Adipocyte (in vitro differentiated cells): ENCODE measurements around the gene CERT1.
"Not testable (repeated sequence)": the region's sequence is repeated elsewhere in the genome, so short reads cannot be mapped to it uniquely, and the experiment has no call there.

Source experiments
- DNase-seq: peaks from one replicate; pipeline ENCODE4 v3.0.0-alpha.2; 2015; ENCODE audit warnings: low read depth
- H3K27me3 ChIP-seq: replicated peaks from 2 replicates; pipeline ENCODE4 v1.7.0; 2013; ENCODE audit warnings: mild to moderate bottlenecking, low read length, moderate library complexity; ENCODE audit not compliant: control insufficient read depth, insufficient read depth
- H3K36me3 ChIP-seq: 2 replicates; pipeline ENCODE4 v1.7.0; 2013; ENCODE audit warnings: low read length, mild to moderate bottlenecking, moderate library complexity; ENCODE audit not compliant: control insufficient read depth, insufficient read depth, severe bottlenecking
- H3K4me1 ChIP-seq: 2 replicates; pipeline ENCODE4 v1.7.0; 2013; ENCODE audit warnings: mild to moderate bottlenecking, low read length, moderate library complexity; ENCODE audit not compliant: control insufficient read depth, insufficient read depth
- H3K4me3 ChIP-seq: 2 replicates; pipeline ENCODE4 v1.7.0; 2013; ENCODE audit warnings: mild to moderate bottlenecking, low read length, moderate library complexity
- H3K9ac ChIP-seq: 2 replicates; pipeline ENCODE4 v1.7.0; 2013; ENCODE audit warnings: mild to moderate bottlenecking, low read length, moderate library complexity
- H3K9me3 ChIP-seq: 2 replicates; pipeline ENCODE4 v1.7.0; 2013; ENCODE audit warnings: mild to moderate bottlenecking, low read length, moderate library complexity; ENCODE audit not compliant: control insufficient read depth

Gene CERT1

DNA sequence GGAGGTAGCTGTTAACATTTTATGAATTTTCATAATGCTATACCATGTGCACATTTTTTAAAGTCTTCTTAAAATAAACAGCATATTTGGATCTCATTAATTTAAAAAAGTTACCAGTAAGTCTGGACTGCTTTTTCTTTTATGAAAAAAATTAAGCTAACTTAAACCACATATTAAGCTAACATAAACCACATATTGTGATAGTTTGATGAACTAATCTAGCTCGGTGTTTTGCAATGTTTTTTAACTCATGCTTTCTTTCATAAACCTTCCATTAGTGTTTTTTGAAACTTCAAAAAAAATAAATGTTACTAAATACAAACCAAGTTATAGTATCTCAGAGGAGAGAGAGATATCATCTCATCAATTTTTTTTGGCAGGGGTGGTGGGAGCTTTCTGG, 26.8 kb upstream of the CERT1 start:
- Histone ChIP-seq H3K27me3 (no peaks in the 10 kb centered on the region), H3K36me3 (peaks cover 20% of the 10 kb centered on the region), H3K4me1 (peaks cover 14% of the 10 kb centered on the region), H3K9me3 (peaks cover 12% of the 10 kb centered on the region), H3K9ac (no peak overlapping the region), H3K4me3 (no peak overlapping the region)
- DNase-seq, result peak; percentile 29

DNA sequence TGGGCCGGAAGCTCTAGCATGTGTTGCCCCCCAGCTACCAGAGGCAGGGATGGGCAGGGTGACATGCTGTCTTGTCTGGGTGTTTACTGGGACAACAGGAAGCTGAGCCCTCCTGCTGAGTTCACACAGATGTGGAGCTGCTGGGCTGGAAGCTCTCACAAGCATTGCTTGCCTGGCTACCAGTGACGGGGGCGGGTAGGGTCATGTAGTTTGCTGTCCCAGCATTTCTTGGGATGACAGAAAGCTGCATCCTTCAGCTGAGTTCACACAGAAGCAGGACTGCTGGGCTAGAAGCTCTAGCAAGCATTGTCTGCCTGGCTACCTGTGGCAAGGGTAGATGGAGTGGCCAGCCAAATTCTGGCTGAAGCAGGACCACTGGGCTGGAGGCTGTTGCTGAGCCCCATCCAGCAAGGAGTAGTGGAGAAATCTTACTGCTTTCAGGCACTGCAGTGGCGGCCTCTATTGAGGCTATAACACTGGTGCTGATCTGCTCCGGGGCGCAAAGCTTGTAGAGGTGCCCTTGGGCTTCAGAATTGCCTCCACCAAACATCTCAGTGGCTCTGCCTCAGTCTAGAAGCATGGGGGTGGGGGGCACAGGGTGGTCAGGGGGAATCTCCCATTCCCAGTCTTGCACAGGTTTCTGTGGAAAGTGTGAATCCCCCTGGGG, 25.4 kb upstream of the CERT1 start:
- H3K9me3 ChIP-seq, result peaks cover 13% of the 10 kb centered on the region
- no peak overlapping the region for H3K4me3 ChIP-seq
- H3K36me3 ChIP-seq, result peaks cover 26% of the 10 kb centered on the region
- no peak overlapping the region for H3K9ac ChIP-seq
- DNase-seq, result no peak
- no peaks in the 10 kb centered on the region for H3K27me3 ChIP-seq
- peaks cover 16% of the 10 kb centered on the region for H3K4me1 ChIP-seq

- no peak overlapping the region for H3K4me3 ChIP-seq
- no peak overlapping the region for H3K9ac ChIP-seq
- peaks cover 13% of the 10 kb centered on the region for H3K9me3 ChIP-seq
- H3K4me1 ChIP-seq, result peaks cover 16% of the 10 kb centered on the region
- peaks cover 26% of the 10 kb centered on the region for H3K36me3 ChIP-seq
- H3K27me3 ChIP-seq, result no peaks in the 10 kb centered on the region
- DNase-seq, result no peak
Observed at GRCh38 chr5:75536147-75536546, 24.7 kb upstream of the CERT1 start.

DNA sequence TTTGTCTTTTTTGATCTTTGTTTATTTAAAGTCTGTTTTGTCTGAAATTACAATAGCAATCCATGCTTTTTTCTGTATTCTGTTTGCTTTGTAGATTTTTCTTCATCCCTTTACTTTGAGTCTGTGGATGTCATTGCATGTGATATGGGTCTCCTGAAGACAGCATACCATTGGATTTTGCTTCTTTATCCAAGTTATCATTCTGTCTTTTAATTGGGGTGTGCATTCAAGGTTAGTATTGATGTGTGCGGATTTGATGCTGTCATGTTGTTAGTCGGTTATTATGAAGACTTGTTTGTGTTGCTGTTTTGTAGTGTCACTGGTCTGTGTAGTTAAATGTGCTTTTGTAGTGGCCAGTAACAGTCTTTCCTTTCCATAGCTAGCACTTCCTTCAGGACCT, 23.3 kb upstream of the CERT1 start:
- Histone ChIP-seq H3K4me1 (peaks cover 16% of the 10 kb centered on the region), H3K9ac (no peak overlapping the region), H3K36me3 (peaks cover 23% of the 10 kb centered on the region), H3K9me3 (peaks cover 13% of the 10 kb centered on the region), H3K27me3 (no peaks in the 10 kb centered on the region), H3K4me3 (no peak overlapping the region)
- DNase-seq, result no peak

- Histone ChIP-seq H3K9me3 (peaks cover 13% of the 10 kb centered on the region), H3K36me3 (peaks cover 19% of the 10 kb centered on the region), H3K4me1 (peaks cover 16% of the 10 kb centered on the region)
- not testable (repeated sequence) for H3K27me3 ChIP-seq, H3K4me3 ChIP-seq, H3K9ac ChIP-seq
- DNase-seq, result peak; percentile 51
Observed at GRCh38 chr5:75533716-75534115, 22.3 kb upstream of the CERT1 start.

GRCh38 chr5:75532190-75532589, 20.8 kb upstream of the CERT1 start:
- Histone ChIP-seq H3K36me3 (peaks cover 24% of the 10 kb centered on the region), H3K27me3 (no peaks in the 10 kb centered on the region), H3K9ac (no peak overlapping the region), H3K4me1 (peaks cover 12% of the 10 kb centered on the region), H3K9me3 (peaks cover 13% of the 10 kb centered on the region), H3K4me3 (no peak overlapping the region)
- no peak for DNase-seq

DNA sequence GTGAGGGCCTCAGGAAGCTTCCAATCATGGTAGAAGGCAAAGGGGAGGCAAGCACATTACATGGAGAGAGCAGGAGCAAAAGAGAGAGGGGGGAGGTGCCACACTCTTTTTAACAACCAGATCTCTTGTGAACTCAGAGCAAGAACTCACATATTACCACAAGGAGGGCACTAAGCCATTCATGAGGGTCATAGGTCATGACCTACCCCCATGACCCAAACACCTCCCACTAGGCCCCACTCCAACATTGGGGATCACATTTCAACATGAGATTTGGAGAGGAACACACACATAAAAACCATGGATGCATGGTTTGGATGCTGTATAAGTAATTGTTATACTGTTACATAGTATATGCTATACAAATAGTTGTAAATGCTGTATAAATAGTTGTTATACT, 17.8 kb upstream of the CERT1 start:
- no peaks in the 10 kb centered on the region for H3K27me3 ChIP-seq
- DNase-seq, result no peak
- peaks cover 3% of the 10 kb centered on the region for H3K9me3 ChIP-seq
- H3K36me3 ChIP-seq, result peaks cover 13% of the 10 kb centered on the region
- H3K4me1 ChIP-seq, result peaks cover 4% of the 10 kb centered on the region
- H3K4me3 ChIP-seq, result no peak overlapping the region
- H3K9ac ChIP-seq, result no peak overlapping the region

DNA sequence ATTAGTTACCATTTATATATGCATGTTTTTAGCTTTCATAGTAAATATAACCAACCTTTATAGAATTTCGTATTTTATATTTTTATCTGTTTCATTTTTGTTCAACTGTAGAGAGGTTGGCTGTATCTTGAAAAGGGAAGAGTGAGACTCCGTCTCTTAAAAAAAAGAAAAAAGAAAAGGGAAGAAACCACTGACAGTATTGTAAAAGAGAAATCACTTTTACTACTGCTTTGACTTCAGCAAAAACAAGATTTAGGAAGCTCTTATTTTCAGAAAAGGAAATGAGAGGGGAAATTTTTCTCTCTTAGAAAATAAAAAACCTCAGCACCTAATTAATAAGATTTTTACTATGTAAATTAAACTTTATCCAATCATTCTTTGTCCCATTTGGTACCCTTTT, 14.6 kb upstream of the CERT1 start:
- Histone ChIP-seq H3K4me3 (no peak overlapping the region), H3K9me3 (peaks cover 6% of the 10 kb centered on the region), H3K36me3 (peaks cover 8% of the 10 kb centered on the region), H3K9ac (no peak overlapping the region), H3K4me1 (peaks cover 15% of the 10 kb centered on the region), H3K27me3 (no peaks in the 10 kb centered on the region)
- no peak for DNase-seq

- no peak for DNase-seq
Observed at GRCh38 chr5:75525344-75525743, 13.9 kb upstream of the CERT1 start.

DNA sequence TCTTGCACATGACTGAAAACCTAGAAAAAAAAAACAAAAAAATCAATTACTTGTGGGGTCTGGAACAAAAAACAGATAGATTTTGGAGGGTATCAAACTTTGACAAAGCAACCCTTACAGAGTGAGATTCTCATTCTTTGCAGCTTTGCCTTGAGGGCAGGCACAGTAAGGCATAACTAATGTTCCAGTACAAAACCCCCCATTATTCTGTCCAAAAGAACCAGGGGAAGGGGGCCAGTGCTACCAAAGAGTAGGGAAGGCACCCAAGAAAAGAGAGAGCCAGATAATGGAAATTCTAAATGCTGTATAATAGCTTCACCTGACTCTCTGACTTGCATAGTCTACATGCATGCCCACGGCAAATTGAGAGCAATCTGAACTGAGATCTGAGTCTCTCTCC, 13.2 kb upstream of the CERT1 start:
- Histone ChIP-seq H3K27me3 (no peaks in the 10 kb centered on the region), H3K9ac (no peak overlapping the region), H3K4me3 (no peak overlapping the region), H3K4me1 (peaks cover 15% of the 10 kb centered on the region), H3K36me3 (peaks cover 16% of the 10 kb centered on the region), H3K9me3 (peaks cover 11% of the 10 kb centered on the region)
- DNase-seq, result no peak

More at GRCh38 chr5:75525344-75525743, 13.9 kb upstream of the CERT1 start:
- Histone ChIP-seq H3K4me1 (peaks cover 15% of the 10 kb centered on the region), H3K27me3 (no peaks in the 10 kb centered on the region), H3K9ac (no peak overlapping the region), H3K9me3 (peaks cover 11% of the 10 kb centered on the region), H3K4me3 (no peak overlapping the region), H3K36me3 (peaks cover 16% of the 10 kb centered on the region)

- DNase-seq, result no peak
- Histone ChIP-seq H3K4me3 (no peak overlapping the region), H3K4me1 (peaks cover 15% of the 10 kb centered on the region), H3K9me3 (peaks cover 11% of the 10 kb centered on the region), H3K9ac (no peak overlapping the region), H3K36me3 (peaks cover 16% of the 10 kb centered on the region), H3K27me3 (no peaks in the 10 kb centered on the region)
Observed at GRCh38 chr5:75524071-75524470, 12.6 kb upstream of the CERT1 start.

- Histone ChIP-seq H3K9ac (no peak overlapping the region), H3K36me3 (peaks cover 11% of the 10 kb centered on the region), H3K9me3 (peaks cover 11% of the 10 kb centered on the region), H3K4me1 (peaks cover 20% of the 10 kb centered on the region), H3K4me3 (no peak overlapping the region), H3K27me3 (no peaks in the 10 kb centered on the region)
- no peak for DNase-seq
Observed at GRCh38 chr5:75523275-75523674, 11.8 kb upstream of the CERT1 start.
